ENCODE measurements around the gene MCM9.

- TF ChIP-seq CTCF (conservative IDR thresholded peaks at IDR 0.05 in 1 of 2, IDR thresholded peaks at IDR 0.05 in 1 of 2; ENCODE audit: low read depth in 1 of 2, low read length in 2 of 2) (no peak), EZH2 (IDR thresholded peaks at IDR 0.05; ENCODE audit: low read length, missing control alignments) (no peak)
These were observed 21.8 kb downstream of the MCM9 start for GRCh38 chr6:118913161-118913560.
